GM19025 (cell line): ENCODE results near the gene SVIL.

Experiments
- ATAC-seq: cut with Tn5 transposase; IDR thresholded peaks from one replicate; pipeline ENCODE4 v1.9.1; 2021; ENCODE audit warnings: mild to moderate bottlenecking, low read depth, moderate library complexity; ENCODE audit not compliant: unreplicated experiment

Gene SVIL

GRCh38 chr10:29634764-29635625, at the start of gene SVIL:
Gene SVIL (minus strand): TSS chr10:29634971. CDS start chr10:29555058, 79,913 bp downstream.
- no peak for ATAC-seq

GRCh38 chr10:29681676-29682448, 47.1 kb upstream of the SVIL start:
- no peak for ATAC-seq

GRCh38 chr10:29680091-29680490, 45.3 kb upstream of the SVIL start:
- ATAC-seq: no peak

GRCh38 chr10:29676732-29677131, 42.0 kb upstream of the SVIL start:
- ATAC-seq: no peak

- ATAC-seq: no peak
Measured at GRCh38 chr10:29675984-29676383, 41.2 kb upstream of the SVIL start.

GRCh38 chr10:29671968-29672367, 37.2 kb upstream of the SVIL start:
- no peak for ATAC-seq

- no peak for ATAC-seq
Measured at GRCh38 chr10:29671228-29671780, 36.5 kb upstream of the SVIL start.

- no peak for ATAC-seq
Measured at GRCh38 chr10:29670761-29671160, 36.0 kb upstream of the SVIL start.

- no peak for ATAC-seq
Measured at GRCh38 chr10:29669149-29669548, 34.4 kb upstream of the SVIL start.

- ATAC-seq: no peak
Measured at GRCh38 chr10:29668628-29669027, 33.9 kb upstream of the SVIL start.

- no peak for ATAC-seq
Measured at GRCh38 chr10:29667191-29667590, 32.4 kb upstream of the SVIL start.

- no peak for ATAC-seq
Measured at GRCh38 chr10:29666201-29666600, 31.4 kb upstream of the SVIL start.

GRCh38 chr10:29663718-29664117, 28.9 kb upstream of the SVIL start:
- no peak for ATAC-seq

- ATAC-seq: peak; percentile 98
Measured at GRCh38 chr10:29658984-29659965, 24.5 kb upstream of the SVIL start.

- no peak for ATAC-seq
Measured at GRCh38 chr10:29657719-29658274, 23.0 kb upstream of the SVIL start.

- ATAC-seq: no peak
Measured at GRCh38 chr10:29656451-29656992, 21.8 kb upstream of the SVIL start.

GRCh38 chr10:29652192-29652591, 17.4 kb upstream of the SVIL start:
- no peak for ATAC-seq

- ATAC-seq: no peak
Measured at GRCh38 chr10:29651767-29652166, 17.0 kb upstream of the SVIL start.

- ATAC-seq: no peak
Measured at GRCh38 chr10:29650552-29650944, 15.8 kb upstream of the SVIL start.
